Esophagus muscularis mucosa (tissue), 4 donors: ENCODE measurements around the gene SYNE1.

Source experiments
- EP300 ChIP-seq: sonication (generic); formaldehyde crosslinking; IDR thresholded peaks from one replicate; pipeline ENCODE4 v1.6.1; 2017; ENCODE audit warnings: antibody characterized with exemption
- POLR2A ChIP-seq: fragments of 450-650 bp; IDR thresholded peaks from one replicate; pipeline ENCODE4 v1.6.1; 2017; ENCODE audit warnings: antibody characterized with exemption, moderate library complexity, mild to moderate bottlenecking, low read depth
- POLR2AphosphoS5 ChIP-seq, 2 donors: sonication (generic); formaldehyde crosslinking; IDR thresholded peaks; one replicate each; pipeline ENCODE4 v1.6.1; 2017; ENCODE audit warnings: antibody characterized with exemption in 2 of 2
- TF ChIP-seq, protein P1 (sequence below), 3 experiments: fragments of 200-600 bp in 2 of 3; fragments of 450-650 bp in 1 of 3; sonication (generic) in 2 of 3; IDR thresholded peaks; one replicate each; pipeline ENCODE4 v1.5.1; 2017 to 2019; ENCODE audit warnings: antibody characterized with exemption in 3 of 3, mild to moderate bottlenecking in 2 of 3, moderate library complexity in 1 of 3

- TF ChIP-seq, protein P1, sequence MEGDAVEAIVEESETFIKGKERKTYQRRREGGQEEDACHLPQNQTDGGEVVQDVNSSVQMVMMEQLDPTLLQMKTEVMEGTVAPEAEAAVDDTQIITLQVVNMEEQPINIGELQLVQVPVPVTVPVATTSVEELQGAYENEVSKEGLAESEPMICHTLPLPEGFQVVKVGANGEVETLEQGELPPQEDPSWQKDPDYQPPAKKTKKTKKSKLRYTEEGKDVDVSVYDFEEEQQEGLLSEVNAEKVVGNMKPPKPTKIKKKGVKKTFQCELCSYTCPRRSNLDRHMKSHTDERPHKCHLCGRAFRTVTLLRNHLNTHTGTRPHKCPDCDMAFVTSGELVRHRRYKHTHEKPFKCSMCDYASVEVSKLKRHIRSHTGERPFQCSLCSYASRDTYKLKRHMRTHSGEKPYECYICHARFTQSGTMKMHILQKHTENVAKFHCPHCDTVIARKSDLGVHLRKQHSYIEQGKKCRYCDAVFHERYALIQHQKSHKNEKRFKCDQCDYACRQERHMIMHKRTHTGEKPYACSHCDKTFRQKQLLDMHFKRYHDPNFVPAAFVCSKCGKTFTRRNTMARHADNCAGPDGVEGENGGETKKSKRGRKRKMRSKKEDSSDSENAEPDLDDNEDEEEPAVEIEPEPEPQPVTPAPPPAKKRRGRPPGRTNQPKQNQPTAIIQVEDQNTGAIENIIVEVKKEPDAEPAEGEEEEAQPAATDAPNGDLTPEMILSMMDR (IDR thresholded peaks at IDR 0.05): no peak
- no peak for TF ChIP-seq POLR2A
- TF ChIP-seq POLR2AphosphoS5 (IDR thresholded peaks at IDR 0.05): no peak
- no peak for TF ChIP-seq EP300
Measured at GRCh38 chr6:152583888-152584287, 53.3 kb downstream of the SYNE1 start.
